ENCODE measurements around the gene TNIK. TPM values are rescaled to one million over a fixed set of nuclear protein-coding genes. Genes with fewer than 3 reads are reported as not detected.

Gene TNIK
- total RNA-seq, 3 donors from 2014 or later: 7.4 to 17.6 (median 10.2) TPM

DNA sequence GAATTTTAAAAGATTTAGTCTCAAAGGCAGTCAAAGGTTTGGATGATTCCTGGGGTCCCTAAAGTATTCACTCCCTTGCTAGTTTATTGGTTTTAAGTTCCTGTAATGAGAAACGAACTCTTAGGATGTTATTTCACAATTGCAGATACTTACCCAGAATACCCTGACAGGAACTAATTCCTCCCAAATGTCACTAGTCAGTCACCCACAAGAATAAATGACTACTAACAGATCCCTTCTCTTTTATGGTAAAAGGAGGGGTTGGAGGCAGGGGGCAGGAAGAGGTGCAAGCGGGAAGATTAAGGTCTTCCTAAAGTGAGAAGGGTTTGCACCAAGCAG lies 259.5 kb downstream of the TNIK start:
- TF ChIP-seq POLR2A (IDR thresholded peaks at IDR 0.05) (no peak), POLR2AphosphoS5 (IDR thresholded peaks at IDR 0.05) (no peak)
- TF ChIP-seq, protein P1, sequence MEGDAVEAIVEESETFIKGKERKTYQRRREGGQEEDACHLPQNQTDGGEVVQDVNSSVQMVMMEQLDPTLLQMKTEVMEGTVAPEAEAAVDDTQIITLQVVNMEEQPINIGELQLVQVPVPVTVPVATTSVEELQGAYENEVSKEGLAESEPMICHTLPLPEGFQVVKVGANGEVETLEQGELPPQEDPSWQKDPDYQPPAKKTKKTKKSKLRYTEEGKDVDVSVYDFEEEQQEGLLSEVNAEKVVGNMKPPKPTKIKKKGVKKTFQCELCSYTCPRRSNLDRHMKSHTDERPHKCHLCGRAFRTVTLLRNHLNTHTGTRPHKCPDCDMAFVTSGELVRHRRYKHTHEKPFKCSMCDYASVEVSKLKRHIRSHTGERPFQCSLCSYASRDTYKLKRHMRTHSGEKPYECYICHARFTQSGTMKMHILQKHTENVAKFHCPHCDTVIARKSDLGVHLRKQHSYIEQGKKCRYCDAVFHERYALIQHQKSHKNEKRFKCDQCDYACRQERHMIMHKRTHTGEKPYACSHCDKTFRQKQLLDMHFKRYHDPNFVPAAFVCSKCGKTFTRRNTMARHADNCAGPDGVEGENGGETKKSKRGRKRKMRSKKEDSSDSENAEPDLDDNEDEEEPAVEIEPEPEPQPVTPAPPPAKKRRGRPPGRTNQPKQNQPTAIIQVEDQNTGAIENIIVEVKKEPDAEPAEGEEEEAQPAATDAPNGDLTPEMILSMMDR (IDR thresholded peaks at IDR 0.05): no peak
- intact Hi-C loops (cut with DNase I; ENCODE audit: low total_unique reads): no loop called here
- H3K27ac ChIP-seq: no peak overlapping the region
- no peak for DNase-seq (ENCODE audit: low spot score in 2 of 2)
- no peak overlapping the region for H3K4me3 ChIP-seq
- H3K9me3 ChIP-seq: no peaks in the 10 kb centered on the region
- H3K4me1 ChIP-seq: no peaks in the 10 kb centered on the region
- no peaks in the 10 kb centered on the region for H3K27me3 ChIP-seq
- H3K36me3 ChIP-seq: no peaks in the 10 kb centered on the region

DNA sequence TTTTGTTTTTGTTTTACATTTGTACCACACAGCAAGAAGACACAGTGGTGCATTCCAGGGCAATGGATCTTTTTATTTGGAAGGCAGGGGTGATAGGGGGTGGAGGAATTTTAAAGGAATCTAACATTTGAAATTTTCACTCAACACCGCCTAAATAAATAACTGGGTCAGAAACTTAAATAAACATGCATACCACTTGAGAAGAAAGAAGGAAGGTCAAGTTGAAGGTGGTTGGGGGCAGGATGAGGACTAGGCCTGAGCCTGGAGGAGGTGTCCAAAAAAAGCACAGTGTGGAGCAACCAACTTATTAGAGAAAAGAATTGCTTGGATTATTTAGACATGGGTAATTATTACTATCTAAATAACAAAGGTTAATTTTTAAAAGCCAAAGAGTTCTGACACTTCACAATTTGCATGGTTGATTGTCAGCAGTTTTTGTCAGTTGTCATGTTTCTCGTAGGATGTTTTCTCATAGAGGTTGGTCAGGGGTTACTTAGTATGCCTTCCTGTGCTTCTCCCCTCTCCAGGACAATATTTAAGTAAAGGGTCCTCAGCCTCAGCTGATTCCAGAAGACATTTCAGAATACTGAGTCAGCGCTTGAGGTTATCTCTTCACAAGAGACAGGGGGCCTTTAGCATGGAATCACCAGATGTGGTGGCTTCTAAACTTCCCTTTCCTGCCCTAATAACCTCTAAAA lies 260.0 kb downstream of the TNIK start:
- no peak for DNase-seq (ENCODE audit: low spot score in 2 of 2)
- no peaks in the 10 kb centered on the region for H3K9me3 ChIP-seq
- H3K27me3 ChIP-seq: no peaks in the 10 kb centered on the region
- no peak overlapping the region for H3K27ac ChIP-seq
- no peaks in the 10 kb centered on the region for H3K36me3 ChIP-seq
- TF ChIP-seq POLR2AphosphoS5 (IDR thresholded peaks at IDR 0.05) (no peak), POLR2A (IDR thresholded peaks at IDR 0.05) (no peak)
- TF ChIP-seq, protein P1 (IDR thresholded peaks at IDR 0.05): no peak
- H3K4me1 ChIP-seq: no peaks in the 10 kb centered on the region
- intact Hi-C loops (cut with DNase I; ENCODE audit: low total_unique reads): no loop called here
- H3K4me3 ChIP-seq: no peak overlapping the region

DNA sequence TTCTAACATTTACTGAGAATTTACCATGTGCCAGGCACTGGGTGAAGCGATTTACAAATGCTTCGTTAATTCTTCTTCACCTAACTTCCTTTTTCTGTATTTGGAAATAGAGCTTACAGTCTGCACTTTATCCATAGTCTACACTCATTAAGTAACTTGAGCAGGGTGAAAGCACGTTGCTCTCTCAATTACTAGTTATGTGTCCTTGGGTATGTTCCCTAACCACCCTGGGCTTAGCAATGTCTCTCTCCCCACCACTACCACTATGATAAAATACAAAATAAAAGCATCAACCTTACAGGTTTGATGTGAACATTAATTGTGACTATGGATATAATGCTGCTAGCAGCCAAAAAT lies 260.8 kb downstream of the TNIK start:
- no peak for DNase-seq (ENCODE audit: low spot score in 2 of 2)
- intact Hi-C loops (cut with DNase I; ENCODE audit: low total_unique reads): no loop called here
- TF ChIP-seq, protein P1 (IDR thresholded peaks at IDR 0.05): no peak
- TF ChIP-seq POLR2AphosphoS5 (IDR thresholded peaks at IDR 0.05): no peak
- no peak for TF ChIP-seq POLR2A (IDR thresholded peaks at IDR 0.05)
- Histone ChIP-seq H3K27me3 (no peaks in the 10 kb centered on the region), H3K4me3 (no peak overlapping the region), H3K9me3 (no peaks in the 10 kb centered on the region), H3K4me1 (no peaks in the 10 kb centered on the region), H3K27ac (no peak overlapping the region), H3K36me3 (no peaks in the 10 kb centered on the region)

DNA sequence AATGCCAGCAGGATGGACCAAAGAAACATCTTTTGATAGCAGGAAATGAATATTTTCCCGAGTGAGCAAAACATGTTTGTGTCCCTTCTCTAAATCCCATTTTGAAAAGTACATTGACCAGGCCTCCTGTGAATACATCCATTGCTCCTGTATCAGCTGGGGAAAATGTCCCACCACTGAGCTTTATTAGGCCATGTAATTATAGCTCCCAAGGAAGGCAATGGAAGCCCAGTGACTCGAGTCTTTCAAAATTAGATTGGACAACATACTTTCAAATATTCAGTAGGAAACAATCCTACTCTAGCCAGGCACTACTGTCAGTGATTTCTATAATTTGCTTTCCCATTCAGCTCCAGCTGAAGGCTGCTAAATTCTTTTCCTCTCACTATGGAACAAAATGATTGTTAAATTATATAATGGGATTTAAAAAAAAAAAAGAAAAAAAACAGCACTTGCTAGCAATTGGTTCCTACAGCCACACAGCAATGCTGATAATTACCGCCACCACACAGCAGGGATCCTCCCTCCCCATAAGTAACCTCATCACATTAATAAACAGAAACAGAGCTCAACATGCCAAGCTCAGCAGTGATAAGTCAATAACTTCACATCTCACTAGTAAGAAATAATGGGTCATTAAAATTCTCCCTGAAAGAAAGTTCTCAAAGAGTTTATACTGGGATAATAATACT lies 261.3 kb downstream of the TNIK start:
- Histone ChIP-seq H3K36me3 (no peaks in the 10 kb centered on the region), H3K4me3 (no peak overlapping the region), H3K27ac (no peak overlapping the region), H3K4me1 (no peaks in the 10 kb centered on the region), H3K27me3 (no peaks in the 10 kb centered on the region), H3K9me3 (no peaks in the 10 kb centered on the region)
- TF ChIP-seq POLR2A (IDR thresholded peaks at IDR 0.05) (no peak), POLR2AphosphoS5 (IDR thresholded peaks at IDR 0.05) (no peak)
- TF ChIP-seq, protein P1 (IDR thresholded peaks at IDR 0.05): no peak
- no peak for DNase-seq (ENCODE audit: low spot score in 2 of 2)
- intact Hi-C loops (cut with DNase I; ENCODE audit: low total_unique reads): no loop called here

DNA sequence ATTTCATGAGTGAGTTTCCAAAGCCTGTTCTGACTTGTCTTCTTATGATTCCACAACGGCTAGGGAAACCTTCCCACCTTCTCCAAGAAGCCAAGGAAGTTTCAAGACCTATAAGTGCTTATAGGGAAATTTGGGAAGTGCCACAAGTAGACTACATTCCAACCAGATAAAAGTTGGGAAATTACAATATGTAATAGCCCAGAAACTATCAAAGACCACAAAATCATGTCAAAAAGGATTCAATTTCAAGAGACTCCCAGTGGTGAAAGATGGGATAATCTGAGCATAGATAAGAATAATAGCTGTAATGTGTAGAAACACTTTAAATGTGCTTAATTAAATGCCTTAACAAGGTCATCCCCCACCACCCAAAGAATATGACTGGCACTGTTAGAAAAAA lies 264.5 kb downstream of the TNIK start:
- DNase-seq (ENCODE audit: low spot score in 2 of 2): no peak
- H3K27ac ChIP-seq: no peak overlapping the region
- H3K27me3 ChIP-seq: no peaks in the 10 kb centered on the region
- no peak for TF ChIP-seq POLR2A (IDR thresholded peaks at IDR 0.05)
- TF ChIP-seq POLR2AphosphoS5 (IDR thresholded peaks at IDR 0.05): no peak
- TF ChIP-seq, protein P1 (IDR thresholded peaks at IDR 0.05): no peak
- no peaks in the 10 kb centered on the region for H3K36me3 ChIP-seq
- H3K4me1 ChIP-seq: no peaks in the 10 kb centered on the region
- no peak overlapping the region for H3K4me3 ChIP-seq
- H3K9me3 ChIP-seq: no peaks in the 10 kb centered on the region
- intact Hi-C loops (cut with DNase I; ENCODE audit: low total_unique reads): no loop called here

Data from breast epithelium (tissue), 4 donors.